Lung (tissue), 12 donors: ENCODE measurements around the gene HECTD4. TPM values are rescaled to one million over a fixed set of nuclear protein-coding genes. Genes with fewer than 3 reads are reported as not detected.
A peak's percentile ranks its signal among the peaks of the same experiment; 100 is the strongest.

ENCODE experiments used
- ATAC-seq: fragments of 200-7000 bp; cut with Tn5 transposase; one replicate; pipeline ENCODE4 v1.9.1; 2020; ENCODE audit warnings: moderate number of reproducible peaks; ENCODE audit not compliant: insufficient read depth, low FRiP score
- DNase-seq, 3 donors: peaks; one replicate each; pipeline ENCODE4 v3.0.0-alpha.2; 2013 to 2017
- H3K27ac ChIP-seq, 2 donors: one replicate each; pipeline ENCODE4 v1.5.1; 2013; ENCODE audit warnings: mild to moderate bottlenecking in 2 of 2, moderate library complexity in 2 of 2, control low read depth in 1 of 2, inconsistent platforms in 1 of 2, low read depth in 1 of 2, low read length in 1 of 2
- H3K27me3 ChIP-seq, 3 donors: one replicate each; pipeline ENCODE4 v1.5.1; 2013; ENCODE audit warnings: low read length in 2 of 3; ENCODE audit not compliant: control insufficient read depth in 3 of 3, insufficient read depth in 3 of 3
- H3K36me3 ChIP-seq, 4 donors: one replicate each; pipeline ENCODE4 v1.5.1; 2013; ENCODE audit warnings: low read length in 4 of 4, mild to moderate bottlenecking in 1 of 4, moderate library complexity in 1 of 4; ENCODE audit not compliant: control insufficient read depth in 4 of 4, insufficient read depth in 4 of 4
- H3K4me1 ChIP-seq, 5 donors: one replicate each; pipeline ENCODE4 v1.5.1; 2013; ENCODE audit warnings: low read length in 5 of 5, mild to moderate bottlenecking in 2 of 5, moderate library complexity in 1 of 5; ENCODE audit not compliant: control insufficient read depth in 5 of 5, insufficient read depth in 5 of 5
- H3K4me3 ChIP-seq: one replicate; pipeline ENCODE4 v1.5.1; 2013; ENCODE audit warnings: mild to moderate bottlenecking, control low read depth, moderate library complexity
- H3K9ac ChIP-seq, 2 donors: one replicate each; pipeline ENCODE4 v1.5.1; 2013; ENCODE audit warnings: low read length in 2 of 2, control low read depth in 1 of 2; ENCODE audit not compliant: insufficient read depth in 1 of 2
- H3K9me3 ChIP-seq, 4 donors: one replicate each; pipeline ENCODE4 v1.5.1; 2013; ENCODE audit warnings: low read length in 3 of 4, mild to moderate bottlenecking in 1 of 4, moderate library complexity in 1 of 4; ENCODE audit not compliant: control insufficient read depth in 4 of 4, insufficient read depth in 3 of 4
- WGBS, 2 donors: extraction: QIAGEN DNeasy Blood & Tissue Kit; methylation state at CpG; one replicate each; pipeline ENCODE4 v1.1.7; 2013; 5-methylcytosine and 5-hydroxymethylcytosine counted together
- polyA plus RNA-seq, 2 donors: library from polyadenylated mRNA; stranded (reverse); fragments of 200-250 nt; gene quantifications; one replicate each; pipeline ENCODE4 v1.2.1, GENCODE V29; 2013
- total RNA-seq, 2 donors: library from RNA; depleted of rRNA in 1 of 2; stranded (reverse); fragments of >200 nt in 1 of 2; gene quantifications; one replicate each; pipeline ENCODE4 v1.2.1, GENCODE V29; 2014 to 2021
- TF ChIP-seq, protein P1 (sequence below): IDR thresholded peaks from 2 replicates; pipeline ENCODE4 v1.5.1; 2012; ENCODE audit warnings: mild to moderate bottlenecking; ENCODE audit errors: control extremely low read depth, extremely low read depth
- donor health status: control.
- donor health status: control.
- donor health status: Bipolar disorder and iron deficiency.
- donor health status: healthy.
- donor health status: DM: yes; HTN: yes; CAD: no.

Gene HECTD4
- total and polyA plus RNA-seq, 4 donors = 4.5 to 96.5 (median 35.7) TPM

DNA sequence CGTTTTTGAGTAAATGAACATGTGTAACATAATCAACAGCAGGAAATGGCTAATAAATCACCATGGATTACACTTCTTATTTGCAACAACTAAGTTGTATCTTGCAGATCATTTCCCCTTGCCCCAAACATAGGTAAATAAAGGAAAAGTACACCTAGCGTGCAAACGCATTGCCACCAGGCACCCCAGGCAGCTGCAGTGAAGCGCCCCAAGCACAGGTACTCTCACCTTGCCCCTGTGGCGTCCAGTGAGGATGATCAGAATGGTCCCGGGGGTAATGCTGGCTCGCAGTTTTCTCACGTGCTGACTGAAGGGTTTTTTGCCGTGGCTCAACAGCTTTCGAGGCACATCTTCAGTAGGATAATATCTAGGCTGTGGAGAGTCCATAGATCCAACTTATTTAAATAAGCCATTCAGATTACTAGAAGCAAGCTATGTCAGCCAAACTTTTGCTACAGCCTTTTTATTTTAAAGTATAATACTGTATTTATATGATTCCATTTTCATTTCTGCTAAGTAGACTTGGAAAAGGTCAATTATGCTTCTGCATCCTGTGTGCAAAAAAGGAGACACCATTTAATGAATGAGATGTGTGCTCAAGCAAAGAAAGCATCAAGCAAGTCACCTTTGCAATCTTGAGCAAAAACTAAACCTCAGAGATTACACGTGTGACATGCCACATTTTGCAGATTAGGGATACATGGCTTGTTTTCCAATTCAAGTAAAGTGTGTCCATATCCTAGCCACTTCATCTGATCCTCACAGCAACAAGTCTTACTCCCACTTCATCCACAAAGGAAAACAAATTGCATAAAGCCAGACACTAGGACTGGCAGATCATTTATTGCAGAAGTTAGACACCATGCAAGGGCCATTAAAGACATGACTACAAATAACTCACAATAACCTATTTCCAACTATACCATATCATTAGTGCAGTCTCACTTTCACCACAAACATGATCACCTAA is 24.6 kb upstream of the HECTD4 start:
- H3K27ac ChIP-seq = no peak overlapping the region
- TF ChIP-seq, protein P1, sequence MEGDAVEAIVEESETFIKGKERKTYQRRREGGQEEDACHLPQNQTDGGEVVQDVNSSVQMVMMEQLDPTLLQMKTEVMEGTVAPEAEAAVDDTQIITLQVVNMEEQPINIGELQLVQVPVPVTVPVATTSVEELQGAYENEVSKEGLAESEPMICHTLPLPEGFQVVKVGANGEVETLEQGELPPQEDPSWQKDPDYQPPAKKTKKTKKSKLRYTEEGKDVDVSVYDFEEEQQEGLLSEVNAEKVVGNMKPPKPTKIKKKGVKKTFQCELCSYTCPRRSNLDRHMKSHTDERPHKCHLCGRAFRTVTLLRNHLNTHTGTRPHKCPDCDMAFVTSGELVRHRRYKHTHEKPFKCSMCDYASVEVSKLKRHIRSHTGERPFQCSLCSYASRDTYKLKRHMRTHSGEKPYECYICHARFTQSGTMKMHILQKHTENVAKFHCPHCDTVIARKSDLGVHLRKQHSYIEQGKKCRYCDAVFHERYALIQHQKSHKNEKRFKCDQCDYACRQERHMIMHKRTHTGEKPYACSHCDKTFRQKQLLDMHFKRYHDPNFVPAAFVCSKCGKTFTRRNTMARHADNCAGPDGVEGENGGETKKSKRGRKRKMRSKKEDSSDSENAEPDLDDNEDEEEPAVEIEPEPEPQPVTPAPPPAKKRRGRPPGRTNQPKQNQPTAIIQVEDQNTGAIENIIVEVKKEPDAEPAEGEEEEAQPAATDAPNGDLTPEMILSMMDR = no peak
- H3K27me3 ChIP-seq = no peaks in the 10 kb centered on the region
- H3K36me3 ChIP-seq = peaks cover 20 to 29% (median 22%) of the 10 kb centered on the region in 4 donors
- H3K4me3 ChIP-seq = no peak overlapping the region
- H3K9me3 ChIP-seq = no peaks in the 10 kb centered on the region
- DNase-seq (no peak), ATAC-seq (no peak)
- H3K4me1 ChIP-seq = peaks cover 0 to 16% (median 2%) of the 10 kb centered on the region in 5 donors
- peak overlapping the region in 1 of 2 donors; percentile 35 for H3K9ac ChIP-seq
- 77 to 80% methylated on average over 11 of the region's 11 CpGs for WGBS, 2 donors

DNA sequence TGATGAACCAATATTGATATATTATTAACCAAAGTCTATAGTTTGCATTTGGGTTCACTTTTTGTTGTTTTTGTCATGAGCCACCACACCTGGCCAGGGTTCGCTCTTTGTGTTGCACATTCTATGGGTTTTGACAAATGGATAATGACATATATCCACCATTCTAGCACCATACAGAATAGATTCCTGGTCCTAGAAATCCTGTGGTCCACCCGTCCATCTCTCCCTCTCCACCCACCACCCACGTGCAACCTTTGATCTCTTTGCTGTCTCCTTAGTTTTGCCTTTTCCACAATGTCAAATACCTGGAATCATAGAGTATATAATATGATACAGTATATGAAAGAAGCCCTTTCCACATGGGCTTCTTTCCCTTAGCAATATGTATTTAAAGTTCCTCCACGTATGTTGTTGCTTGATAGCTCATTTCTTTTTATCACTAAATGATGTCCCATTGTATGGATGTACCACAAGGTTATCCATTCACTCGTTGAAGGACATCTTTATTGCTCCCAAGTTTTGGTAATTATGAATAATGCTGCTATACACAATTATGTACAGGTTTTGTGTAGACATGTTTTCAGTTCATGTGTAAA is 19.8 kb upstream of the HECTD4 start:
- Histone ChIP-seq H3K9ac (no peak overlapping the region), H3K4me1 (no peaks in the 10 kb centered on the region), H3K9me3 (no peaks in the 10 kb centered on the region), H3K4me3 (no peak overlapping the region), H3K27ac (no peak overlapping the region), H3K36me3 (peaks cover 10 to 18% (median 16%) of the 10 kb centered on the region in 4 donors), H3K27me3 (no peaks in the 10 kb centered on the region)
- ATAC-seq = no peak
- no peak for DNase-seq
- TF ChIP-seq, protein P1 = no peak
- 65 to 78% methylated on average over 5 of the region's 5 CpGs for WGBS, 2 donors

DNA sequence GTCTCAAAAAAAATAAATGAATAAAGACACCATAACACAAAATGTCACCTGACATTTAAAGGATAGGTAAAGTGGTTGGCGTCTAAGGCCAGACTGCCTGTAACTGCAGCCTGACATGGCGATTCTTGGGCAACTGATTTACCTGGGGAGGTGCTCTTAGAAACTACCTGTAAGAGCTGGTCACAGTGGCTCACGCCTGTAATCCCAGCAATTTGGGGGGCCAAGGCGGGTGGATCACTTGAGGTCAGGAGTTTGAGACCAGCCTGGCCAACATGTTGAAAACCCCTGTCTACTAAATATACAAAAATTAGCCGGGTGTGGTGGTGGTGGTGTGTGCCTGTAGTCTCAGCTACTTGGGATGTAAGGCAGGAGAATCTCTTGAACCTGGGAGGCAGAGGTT is 18.8 kb upstream of the HECTD4 start:
- H3K9ac ChIP-seq = no peak overlapping the region
- ATAC-seq (no peak), DNase-seq (no peak)
- no peaks in the 10 kb centered on the region for H3K9me3 ChIP-seq
- no peak overlapping the region for H3K4me3 ChIP-seq
- H3K27me3 ChIP-seq = no peaks in the 10 kb centered on the region
- TF ChIP-seq, protein P1 = no peak
- H3K4me1 ChIP-seq = no peaks in the 10 kb centered on the region
- WGBS, 2 donors = 94 to 96% methylated on average over 5 of the region's 5 CpGs
- peaks cover 4 to 11% (median 9%) of the 10 kb centered on the region in 4 donors for H3K36me3 ChIP-seq
- no peak overlapping the region for H3K27ac ChIP-seq
